GM18870 (cell line): ENCODE measurements around the gene METTL24.
"Not testable (repeated sequence)": the region's sequence is repeated elsewhere in the genome, so short reads cannot be mapped to it uniquely, and the experiment has no call there.

Source experiments
- ATAC-seq: cut with Tn5 transposase; IDR thresholded peaks from one replicate; pipeline ENCODE4 v1.9.1; 2021; ENCODE audit warnings: moderate library complexity; ENCODE audit not compliant: unreplicated experiment

The METTL24 gene

DNA sequence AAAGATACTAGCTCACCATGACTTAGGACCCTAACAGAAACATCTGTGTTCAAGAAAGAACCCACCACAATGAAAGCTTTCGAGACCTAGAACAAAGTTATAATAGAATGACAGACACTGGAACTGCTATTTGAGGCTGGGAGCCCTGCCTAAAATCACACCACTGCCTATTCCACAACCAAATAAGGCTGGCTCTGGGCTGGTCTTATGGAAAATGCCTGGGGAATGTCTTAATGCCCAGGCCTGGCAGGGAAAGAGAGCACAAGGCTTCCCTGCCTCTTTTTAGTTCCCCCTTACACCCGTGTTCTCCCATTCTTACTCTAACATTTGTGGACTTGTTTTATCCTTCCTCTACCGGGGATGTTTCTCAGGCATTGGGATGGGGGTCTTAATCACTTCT lies 5.6 kb upstream of the METTL24 start:
- ATAC-seq = no peak

DNA sequence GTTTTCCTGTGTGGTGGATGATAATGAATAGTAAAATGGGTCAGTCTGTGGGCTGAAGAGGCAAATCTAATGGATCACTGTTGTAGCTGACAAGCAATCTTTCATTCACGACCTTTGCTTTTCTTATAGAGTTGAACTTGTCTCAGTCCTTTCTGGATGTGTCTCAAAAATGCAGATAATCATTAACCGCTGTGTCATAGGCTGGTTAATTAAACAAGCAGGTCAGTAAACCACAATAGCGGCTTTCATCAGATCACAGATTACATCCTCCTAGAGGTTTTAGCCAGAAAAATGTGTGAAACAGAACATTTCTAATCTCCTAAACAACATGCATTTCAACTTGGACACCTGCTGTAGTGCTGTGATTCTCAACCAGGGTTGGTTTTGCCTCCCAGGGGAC lies 2.5 kb upstream of the METTL24 start:
- ATAC-seq = no peak

DNA sequence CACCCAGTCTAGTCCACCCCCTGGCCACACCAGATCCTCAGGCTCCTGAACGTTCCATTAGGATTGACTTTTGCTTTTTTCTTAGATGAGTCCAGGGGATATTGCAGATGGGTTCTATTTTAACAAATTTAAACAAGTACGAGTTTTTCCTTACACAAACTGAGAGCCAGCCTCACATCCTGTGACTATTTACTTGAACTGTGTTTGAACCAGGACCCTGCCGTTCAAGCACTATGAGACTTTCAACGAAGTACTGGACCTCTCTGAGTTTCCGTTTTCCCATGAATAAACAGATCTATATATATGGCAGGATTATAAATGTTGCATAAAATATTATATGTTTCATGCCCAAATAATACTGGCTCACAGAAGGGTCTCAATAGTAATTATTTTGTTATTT lies 1.4 kb upstream of the METTL24 start:
- no peak for ATAC-seq

DNA sequence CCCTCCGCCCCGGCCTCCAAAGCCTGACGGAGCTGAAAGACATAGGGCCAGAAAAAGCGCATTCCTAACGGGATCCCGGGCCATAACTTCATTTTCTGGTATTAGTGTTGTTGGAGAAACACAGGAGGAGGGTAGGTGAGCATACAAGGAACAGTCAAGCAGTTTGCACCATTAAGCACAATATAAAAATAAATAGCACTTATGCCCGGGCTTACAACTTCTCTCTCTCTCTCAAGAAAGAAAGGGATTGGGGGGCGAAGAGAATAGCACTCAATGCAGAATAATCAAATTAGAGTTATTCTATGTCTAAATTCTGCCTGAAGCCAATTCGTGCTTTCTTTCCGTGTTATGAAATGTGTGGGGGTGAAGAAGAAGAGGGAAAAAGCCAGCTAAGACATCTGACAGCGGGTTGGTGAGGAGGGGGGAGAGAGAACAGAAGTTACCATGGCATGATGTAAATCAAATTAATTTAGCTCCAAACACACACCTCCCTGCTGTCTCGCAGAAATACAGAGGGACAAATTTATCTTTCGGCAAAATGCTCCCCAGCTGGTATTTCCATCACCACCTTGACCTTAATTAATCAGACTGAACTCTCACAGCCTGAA lies 508 bp upstream of the METTL24 start:
- ATAC-seq = no peak

DNA sequence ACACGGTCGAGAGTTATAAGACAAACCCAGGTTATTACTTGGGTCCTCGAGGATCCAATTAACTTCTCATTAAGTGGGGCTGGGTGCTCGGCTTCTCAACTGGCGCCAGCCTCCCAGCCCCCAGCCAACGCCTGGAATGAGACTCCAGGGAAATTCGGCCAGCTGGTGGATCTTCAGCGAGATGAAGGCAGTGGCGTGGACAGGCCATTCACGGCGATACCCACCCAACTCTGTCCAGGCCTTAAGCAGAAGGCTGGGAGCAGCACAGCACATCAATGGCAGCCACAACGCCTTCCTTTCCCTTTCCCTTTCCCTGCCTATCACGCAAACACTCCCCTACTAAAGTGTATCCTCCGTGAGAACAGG lies 868 bp downstream of the METTL24 start:
- ATAC-seq = no peak

DNA sequence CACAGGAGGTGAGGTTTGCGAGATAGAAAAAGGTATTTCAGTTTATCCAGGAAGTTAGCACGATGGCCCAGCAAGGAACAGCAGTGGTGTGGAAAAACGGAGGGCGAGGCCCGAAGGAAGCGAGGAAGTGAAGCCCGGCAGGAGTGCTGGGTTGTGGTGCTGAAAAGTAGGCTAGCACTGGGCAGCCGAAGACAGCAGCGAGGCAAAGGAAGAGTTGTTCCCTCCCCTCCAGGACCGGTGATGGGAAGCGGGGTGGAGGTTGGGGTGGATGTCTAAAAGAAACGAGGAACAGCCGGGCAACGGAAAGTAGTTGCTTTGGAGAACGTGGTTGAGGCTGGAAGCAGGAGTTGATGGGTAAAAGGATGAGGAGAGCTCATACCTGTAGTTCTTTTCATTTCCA lies 1.4 kb downstream of the METTL24 start:
- ATAC-seq = no peak

DNA sequence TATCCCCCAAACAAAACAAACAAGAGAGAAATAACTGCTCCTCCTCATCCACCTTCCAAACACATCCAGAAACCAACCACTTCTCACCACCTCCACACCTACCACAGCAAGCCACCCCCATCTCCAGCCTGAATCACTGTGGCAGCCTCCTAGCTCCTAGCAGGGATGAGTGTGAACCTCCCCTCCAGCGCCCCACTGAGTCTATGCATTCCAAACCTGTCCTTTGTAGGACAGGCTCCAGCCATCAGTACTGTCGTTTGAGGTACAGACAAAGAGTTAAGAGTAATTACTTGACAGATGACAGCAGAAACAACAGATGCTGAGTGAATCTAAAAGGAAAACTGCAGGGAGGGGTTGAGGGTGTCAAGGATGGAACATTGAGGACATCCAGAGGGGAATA lies 2.4 kb downstream of the METTL24 start:
- ATAC-seq = no peak

DNA sequence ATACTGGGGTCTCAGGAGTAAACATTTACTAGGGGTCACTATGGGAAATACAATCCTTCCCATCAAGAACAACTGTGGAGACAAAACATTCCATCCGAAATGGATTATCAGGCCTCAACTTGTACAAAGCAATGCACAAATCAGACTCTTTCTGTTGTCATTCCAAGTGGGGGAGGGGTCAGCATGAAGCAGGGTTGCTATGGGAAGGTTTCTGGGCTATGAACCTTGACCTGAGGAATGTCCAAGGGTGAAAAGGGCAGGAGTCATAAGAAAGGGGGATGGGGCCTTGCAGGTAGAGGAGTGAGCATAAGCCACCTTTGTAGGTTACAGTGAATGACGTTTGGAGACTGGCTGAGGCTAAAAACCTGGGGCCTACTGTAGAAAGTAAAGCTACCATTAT lies 3.1 kb downstream of the METTL24 start:
- no peak for ATAC-seq

DNA sequence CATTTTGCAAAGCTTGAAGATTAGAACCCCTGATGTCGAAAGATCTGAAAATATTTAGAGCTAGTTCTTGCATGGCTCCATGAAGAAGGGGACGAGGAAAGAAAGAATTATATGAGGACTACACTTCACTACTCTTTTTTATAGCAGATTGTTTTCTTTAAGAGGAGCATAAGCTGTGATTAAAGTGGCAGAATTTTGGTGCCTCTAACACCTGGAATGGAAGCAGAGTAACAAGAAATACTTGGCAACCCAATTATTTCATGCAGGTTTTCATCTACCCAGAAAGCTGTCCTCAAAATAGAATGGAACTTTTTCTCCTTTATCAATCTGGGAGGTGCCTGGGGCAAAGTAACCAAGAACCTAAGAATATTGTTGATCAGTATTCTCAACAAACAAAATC lies 4.0 kb downstream of the METTL24 start:
- ATAC-seq = no peak

DNA sequence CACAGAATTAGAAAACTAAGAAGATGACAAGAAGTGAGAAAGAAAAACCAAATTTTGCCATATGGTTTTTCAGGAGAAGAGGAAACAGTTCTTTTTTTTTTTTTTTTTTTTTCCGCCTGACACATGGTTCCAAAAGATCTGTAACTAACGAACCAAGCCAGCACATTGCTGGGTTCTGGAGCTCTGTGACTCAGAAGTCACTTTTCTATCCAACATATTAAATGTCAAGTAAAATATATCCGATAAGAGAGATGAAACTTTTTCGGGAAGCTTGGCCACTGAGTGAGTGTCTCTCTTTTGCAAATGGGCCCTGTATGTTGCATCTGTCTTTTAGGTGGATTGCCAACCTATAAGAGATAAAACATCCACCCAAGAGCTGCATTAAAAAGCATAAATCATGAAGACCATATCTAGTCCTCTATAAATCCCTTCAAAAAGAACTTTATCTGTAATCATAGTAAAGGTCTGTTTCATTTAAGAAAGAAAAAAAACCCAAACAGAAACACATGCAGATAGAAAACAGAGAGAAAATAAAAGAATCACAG lies 4.6 kb downstream of the METTL24 start:
- ATAC-seq = no peak

DNA sequence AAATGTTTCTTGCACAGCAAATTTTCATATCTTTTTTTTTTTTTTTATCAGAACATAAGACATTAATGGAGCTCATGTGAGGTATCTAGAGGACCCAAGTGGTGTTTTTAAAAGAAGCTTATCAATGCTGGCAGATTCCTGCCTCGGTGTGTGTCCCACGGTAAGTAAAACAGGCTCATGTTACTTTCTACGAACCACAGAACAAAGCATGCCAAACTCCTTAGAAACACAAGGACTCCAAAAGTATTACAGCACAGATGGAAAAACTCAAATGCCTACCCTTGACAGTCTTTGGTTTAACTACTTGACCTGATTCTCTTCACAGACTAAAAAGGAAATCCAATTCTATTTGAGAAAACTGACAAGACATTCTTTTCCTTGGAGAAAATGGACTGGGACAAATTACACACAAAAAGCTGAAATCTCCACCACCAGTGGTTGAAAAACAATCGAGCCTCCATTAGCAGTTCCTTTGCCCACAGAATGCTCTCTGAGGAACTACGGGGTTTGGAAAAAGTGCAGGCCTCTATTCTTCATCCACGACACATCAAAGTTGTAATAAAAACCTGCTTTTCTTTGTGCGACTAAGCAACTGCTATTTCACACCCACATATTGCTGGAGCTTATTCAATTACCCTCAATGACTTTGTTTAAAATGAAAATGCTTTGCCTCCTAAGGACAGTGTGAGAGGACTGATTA lies 5.4 kb downstream of the METTL24 start:
- ATAC-seq = no peak

DNA sequence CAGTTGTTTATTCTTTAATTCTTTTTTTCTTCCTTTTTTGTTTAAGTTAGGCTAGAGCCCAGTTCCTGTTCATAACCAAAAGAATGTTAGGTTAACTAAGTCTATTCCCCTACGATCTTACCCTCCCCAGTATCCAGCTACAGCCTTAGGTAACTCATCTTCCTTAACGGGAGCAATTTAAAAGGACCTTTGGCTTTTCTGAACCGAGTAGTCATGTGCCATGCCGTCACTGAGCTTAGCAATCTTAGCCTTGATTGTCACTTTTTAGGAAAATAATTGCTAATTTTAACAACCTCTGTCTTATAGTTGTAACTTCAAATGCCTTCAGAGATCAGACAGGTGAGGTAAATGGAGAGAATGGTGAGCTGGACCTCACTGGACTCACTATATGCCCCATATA lies 6.2 kb downstream of the METTL24 start:
- ATAC-seq = no peak

DNA sequence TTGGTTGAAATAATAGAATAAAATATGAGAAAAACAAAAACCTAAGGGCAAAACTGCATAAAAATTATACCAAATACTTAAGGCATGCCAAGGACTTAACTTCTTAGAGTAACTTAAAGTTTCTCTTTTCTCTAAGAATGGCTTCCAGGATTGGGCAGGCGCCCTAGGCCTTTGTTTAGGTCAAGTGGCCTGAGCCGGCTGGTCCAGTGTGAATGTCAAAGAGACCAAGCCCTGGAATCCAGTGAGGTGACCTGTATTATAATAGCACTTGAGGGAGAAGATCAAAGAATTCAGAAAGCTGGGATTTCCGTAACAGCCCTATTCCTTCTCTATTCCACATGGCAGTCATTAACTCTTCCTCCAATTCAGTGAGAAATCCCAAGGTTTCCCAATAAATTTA lies 6.6 kb downstream of the METTL24 start:
- no peak for ATAC-seq

DNA sequence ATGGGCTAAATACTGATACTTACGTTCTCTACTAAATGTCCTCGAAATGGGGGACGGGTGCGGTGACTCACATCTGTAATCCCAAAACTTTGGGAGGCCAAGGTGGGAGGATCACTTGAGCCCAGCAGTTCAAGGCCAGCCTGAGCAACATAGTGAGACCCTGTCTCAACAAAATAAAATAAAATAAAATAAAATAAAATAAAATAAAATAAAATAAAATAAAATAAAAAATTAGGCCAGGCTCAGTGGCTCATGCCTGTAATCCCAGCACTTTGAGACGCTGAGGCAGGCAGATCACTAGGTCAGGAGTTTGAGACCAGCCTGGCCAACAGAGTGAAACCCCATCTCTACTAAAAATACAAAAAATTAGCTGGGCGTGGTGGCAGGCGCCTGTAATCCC lies 7.6 kb downstream of the METTL24 start:
- not testable (repeated sequence) for ATAC-seq

DNA sequence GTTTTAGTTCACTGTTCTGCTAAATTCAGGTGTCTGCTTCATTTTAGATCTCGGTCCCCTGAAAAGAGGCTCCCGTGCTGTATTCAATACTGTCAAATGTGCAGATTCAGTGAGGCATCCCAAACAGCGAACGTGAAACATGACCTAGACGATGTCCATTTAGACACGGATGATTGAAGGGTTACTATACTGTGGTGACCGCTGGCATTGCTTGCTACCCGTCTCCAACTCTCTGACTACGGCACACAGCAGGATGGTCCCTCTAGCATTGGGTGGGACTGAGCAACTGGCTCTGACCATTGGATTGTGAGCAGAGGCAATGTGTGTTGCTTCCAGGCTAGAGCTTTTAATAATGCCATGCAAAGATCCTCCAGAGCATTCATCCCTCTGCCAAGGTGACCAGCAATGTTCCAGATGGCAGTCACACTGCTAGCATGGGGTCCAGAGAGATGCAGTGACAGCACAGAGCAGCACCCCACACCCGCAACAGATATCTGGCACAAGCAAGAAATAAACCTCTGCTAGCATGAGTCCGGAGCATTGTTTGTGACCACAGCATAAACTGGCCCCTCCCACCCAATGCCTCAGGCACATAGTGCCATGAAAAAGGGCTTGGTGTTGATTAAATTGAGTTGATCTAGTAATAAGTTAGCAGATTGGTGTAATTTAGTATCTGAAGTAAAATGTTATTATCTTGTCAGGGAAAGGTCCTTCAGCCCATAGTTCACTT lies 9.0 kb downstream of the METTL24 start:
- no peak for ATAC-seq

DNA sequence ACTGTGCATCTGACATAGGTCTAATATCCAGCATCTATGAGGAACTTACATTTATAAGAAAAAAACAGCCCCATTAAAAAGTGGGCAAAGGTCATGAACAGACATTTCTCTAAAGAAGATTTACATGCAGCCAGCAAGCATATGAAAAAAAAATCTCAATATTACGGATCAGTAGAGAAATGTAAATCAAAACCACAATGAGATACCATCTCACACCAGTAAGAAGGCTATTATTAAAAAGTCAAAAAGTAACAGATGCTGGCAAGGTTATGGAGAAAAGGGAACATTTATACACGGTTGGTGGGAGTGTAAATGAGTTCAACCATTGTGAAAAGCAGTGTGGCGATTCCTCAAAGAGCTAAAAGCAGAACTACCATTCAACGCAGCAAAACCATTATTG lies 13.1 kb downstream of the METTL24 start:
- no peak for ATAC-seq

DNA sequence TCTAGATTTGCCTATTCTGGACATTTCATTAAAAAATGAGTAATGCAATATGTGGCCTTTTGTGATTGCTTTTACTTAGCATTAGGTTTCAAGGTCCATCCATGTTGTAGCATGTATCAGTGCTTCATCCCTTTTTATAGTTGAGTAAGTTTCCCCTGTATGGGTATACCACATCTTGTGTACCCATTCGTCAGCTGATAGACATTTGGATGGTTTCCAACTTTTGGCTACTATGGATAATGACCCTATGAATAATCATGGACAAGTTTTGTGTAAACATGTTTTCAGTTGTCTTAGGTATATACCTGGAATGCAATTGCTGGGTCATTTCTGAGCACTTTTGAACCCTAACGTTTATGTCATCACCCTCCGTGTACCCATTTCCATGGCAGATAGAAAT lies 15.4 kb downstream of the METTL24 start:
- ATAC-seq = no peak

DNA sequence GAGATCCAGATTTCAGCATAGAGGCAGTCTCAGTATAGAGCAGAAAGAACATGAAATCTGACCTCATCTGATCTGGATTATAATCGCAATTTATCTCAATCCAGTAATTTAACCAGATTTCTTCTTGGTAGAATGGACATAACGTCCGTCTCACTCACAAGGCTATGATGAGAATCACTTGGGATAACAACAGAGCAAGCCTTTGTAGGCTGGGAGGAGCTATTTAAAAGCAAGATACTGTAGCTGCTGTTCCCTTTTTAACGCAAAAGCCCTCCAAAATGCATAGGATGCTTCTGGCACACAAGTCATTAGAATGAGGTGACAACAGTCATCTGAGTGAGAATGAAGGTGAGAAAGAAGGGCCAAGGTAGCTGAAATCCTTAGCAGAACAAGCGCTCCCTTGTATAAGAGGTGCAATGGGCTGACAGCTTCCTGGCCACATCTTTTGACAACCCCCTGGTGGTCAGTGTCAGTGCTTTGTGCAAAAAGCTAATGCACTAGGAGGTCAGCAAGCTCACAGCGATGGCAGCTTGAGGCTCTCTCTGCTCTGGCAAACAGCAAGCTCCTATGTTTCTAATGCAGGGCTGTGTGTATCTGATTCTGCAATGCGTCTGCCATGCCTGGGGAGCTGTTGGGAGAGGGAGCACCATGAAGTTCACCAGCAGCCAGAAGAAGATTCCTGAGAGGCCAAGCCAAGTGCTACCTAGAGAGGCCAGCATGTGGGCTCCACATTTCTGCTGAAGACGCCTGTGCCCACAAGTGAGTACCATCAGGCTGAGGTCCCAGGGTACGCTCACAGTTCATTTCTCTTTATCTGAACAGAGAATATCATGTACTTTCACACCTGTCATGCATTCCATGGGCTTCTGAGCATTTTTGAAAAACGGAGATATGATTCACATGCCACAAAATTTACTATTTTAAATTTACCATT lies 16.2 kb downstream of the METTL24 start:
- no peak for ATAC-seq

DNA sequence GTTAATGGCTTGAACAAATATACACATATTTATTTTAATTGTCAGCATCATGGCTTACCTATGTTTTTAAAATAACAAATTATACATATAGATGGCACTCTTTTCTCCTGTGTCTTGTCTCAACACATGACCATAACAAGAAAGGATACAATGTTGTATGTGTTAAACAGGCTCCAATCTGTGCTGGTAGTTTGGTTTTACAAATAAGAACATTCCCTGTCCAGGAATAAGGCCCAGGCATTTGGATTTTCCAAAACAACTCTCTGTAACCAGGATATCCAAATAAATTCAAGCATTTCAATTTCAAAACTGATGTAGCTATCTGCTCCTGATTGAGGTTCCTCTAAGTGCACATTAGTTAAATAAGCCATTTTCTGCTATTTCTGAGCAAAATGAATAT lies 17.1 kb downstream of the METTL24 start:
- no peak for ATAC-seq

DNA sequence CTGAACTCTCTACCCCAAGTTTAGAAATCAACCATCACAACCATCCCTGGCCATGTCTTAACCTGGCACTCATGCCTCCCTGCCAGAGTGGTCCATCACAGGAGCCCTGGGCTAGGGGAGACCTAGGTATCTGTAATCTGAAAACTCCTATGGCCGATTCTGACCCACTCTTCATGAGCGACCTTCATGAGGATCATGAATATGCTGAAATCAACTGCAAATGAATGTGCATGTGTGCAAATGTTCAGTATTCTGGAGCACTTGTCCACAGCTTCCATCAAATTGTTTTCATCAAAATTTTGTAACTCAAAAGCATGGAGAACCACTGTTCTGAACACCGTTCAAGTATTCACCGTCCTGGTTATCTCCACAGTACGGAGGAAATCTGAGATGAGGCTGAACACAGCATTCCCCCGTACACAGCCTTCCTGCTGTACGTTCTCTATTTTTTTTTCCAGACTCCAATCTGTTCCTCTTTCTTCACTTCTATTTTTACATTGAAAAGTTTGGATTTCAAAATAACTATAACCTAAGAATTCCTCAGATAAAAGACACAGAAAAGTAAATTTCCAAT lies 17.7 kb downstream of the METTL24 start:
- no peak for ATAC-seq
